Activated CD4-positive, alpha-beta T cell treated with anti-CD3 and anti-CD28 coated beads for 48 hours (primary cell): ENCODE results near the gene NUDT19.
"Not testable (repeated sequence)": the region's sequence is repeated elsewhere in the genome, so short reads cannot be mapped to it uniquely, and the experiment has no call there.

ENCODE experiments used
- DNase-seq: peaks from one replicate; pipeline ENCODE4 v3.0.0-alpha.2; 2020

The NUDT19 gene

DNA sequence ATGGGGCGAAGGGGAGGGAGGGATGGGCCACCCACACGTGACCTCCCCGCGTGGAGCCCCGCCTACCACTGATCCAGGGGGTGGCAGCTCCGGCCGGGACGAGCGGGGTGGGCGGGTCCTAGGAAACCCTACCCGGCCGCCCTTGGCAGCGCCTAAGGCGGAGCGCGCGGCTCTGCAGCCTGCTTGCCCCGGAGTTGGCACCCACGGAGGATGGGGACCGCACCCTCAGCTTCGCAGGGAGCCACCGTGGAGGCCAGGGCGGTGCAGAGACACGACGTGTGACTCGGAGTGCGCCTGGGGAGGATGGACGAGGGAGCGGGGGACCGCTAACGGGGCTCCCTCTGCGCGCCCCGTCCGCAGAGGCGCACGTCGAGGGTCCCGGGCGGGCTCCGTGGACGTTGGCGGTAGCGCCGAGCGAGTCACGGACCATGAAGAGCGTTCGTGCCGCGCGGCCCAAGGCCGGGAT lies 15.9 kb upstream of the NUDT19 start, which contains the start of gene RGS9BP:
Gene RGS9BP (plus strand): TSS at position 129 of the 466 bp plus-strand sequence. CDS start 416 bp downstream, outside the sequence.
- peak; percentile 70 for DNase-seq

DNA sequence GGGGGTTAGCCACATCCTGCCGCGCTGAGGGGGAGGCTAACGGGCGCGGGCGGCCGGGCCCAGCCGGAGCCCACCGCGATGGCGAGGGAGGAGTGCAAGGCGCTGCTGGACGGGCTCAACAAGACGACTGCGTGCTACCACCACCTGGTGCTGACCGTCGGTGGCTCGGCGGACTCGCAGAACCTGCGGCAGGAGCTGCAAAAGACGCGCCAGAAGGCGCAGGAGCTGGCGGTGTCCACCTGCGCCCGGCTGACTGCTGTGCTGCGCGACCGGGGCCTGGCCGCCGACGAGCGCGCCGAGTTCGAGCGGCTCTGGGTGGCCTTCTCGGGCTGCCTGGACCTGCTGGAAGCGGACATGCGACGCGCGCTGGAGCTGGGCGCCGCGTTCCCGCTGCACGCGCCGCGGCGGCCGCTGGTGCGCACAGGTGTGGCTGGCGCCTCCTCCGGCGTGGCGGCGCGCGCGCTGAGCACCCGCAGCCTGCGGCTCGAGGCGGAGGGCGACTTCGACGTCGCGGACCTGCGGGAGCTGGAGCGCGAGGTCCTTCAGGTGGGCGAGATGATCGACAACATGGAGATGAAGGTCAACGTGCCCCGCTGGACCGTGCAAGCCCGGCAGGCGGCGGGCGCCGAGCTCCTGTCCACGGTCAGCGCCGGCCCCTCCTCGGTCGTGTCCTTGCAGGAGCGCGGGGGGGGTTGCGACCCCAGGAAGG lies 15.3 kb upstream of the NUDT19 start:
- no peak for DNase-seq

DNA sequence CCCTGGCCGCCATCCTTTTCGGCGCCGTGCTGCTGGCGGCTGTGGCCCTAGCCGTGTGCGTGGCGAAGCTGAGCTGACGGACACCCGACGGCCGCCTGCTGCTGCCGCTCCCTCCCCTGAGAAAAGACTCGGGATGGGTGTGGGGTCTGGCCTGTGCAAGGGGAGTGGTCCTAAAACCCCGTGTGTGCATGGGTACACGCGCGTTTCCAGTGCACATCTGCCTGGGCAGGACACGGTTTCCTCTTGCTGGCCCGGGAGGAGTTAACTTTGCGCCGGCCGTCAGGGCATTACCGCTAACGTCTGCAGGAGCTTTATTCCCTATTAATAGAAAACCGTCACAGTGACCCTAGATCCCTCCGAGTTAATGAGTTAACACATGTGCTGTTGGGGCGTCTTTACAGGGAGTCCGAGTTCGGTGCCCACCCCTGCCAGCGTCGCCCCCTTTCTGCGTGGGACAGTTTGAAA lies 14.7 kb upstream of the NUDT19 start:
- DNase-seq, result no peak

DNA sequence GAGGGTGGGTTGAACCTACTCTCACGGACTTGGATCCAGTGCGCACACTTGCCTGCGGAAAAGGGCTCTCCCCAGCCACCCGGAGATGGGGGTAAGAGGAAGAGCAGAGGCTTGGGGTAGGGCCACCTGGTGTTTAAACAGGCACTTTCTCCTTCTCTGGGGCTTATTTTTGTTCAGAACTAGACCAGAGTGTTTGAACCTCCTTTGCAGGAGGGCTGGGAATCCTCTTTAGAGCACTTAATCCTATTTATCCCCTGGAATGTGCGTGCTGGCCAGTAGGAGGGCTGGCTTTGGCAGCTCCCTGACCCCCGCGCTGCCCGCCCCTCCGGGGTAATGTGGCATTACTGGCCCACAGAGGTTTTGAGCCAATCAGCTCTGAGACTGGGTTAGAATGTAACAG lies 14.0 kb upstream of the NUDT19 start:
- no peak for DNase-seq

DNA sequence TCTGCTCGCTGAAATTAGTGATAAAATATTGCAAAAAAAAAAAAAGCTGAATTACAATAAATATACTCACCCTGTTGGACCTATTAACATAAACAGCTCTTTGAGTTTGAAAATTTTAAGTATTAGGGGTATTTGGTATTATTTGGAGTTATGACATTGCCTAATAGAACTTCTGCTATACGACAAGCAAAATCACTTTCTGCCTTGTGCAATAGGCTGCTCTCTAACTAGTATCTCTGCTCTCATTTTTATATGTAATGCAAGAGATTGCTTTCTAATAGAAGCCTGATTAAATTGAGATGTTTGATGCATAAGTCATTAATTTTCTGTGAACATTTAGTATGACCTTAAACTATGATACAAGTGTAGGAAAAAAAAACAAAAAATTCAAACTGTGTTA lies 10.6 kb upstream of the NUDT19 start:
- no peak for DNase-seq

DNA sequence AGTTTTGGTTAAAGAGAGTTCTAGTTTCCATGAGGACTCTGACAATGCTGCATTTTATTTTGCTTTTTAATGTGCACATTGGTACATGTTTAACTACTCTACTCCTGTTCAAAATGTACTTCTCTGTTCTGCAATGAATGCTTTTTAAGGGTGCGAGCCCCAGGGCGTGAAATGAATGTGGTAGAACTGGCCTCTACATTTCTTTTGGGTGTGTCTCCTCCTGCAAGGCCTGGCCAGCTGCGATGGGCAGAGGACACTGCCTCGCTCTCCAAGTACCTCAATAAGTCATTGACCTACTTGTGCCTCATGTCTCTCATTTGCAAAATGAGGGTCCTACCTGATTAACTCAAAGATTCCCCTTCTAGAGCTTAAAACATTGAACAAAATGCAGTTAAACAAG lies 9.3 kb upstream of the NUDT19 start:
- no peak for DNase-seq

DNA sequence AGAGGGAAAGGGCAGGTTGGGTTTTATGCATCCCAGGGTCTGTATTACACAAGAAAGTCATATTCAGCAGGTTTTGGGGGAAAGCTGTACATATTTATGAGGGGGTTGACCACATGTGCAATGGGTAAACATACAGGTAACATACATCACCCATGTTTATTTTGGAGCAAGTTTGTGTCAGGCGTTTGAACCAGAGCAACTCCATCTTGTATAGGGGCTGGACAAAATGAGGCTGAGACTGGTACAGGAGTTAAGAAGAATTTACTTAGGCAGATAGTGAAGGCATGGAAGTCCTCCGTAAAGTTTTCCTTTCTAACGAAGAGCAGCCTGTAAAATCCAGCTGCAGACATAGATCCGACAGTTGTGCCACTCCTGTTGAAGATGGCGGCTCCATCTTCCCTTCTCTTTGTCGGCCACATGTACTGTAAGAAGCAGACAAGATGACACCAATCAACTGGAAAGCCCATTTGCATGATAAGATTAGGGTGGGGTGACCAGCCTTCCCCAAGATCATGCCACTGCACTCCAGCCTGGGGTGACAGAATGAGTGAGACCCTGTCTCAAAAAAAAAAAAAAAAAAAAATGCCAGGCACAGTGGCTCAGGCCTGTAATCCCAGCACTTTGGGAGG lies 4.7 kb upstream of the NUDT19 start:
- DNase-seq, result no peak

DNA sequence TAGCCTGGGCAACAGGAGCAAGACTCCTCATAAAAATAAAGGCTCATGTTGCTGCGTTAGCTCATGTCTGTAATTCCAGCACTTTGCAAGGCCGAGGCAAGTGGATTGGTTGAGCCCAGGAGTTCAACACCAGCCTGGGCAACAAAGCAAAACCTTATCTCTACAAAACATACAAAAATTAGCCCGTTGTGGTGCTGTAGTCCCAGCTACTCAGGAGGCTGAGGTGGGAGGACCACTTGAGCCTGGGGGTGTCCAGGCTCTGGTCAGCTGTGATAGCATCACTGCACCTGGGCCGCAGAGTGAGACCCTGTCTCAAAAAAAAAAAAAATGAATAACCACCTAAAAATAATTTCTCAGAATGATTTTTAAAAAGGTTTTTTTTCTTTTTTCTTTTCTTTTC lies 3.9 kb upstream of the NUDT19 start:
- no peak for DNase-seq

DNA sequence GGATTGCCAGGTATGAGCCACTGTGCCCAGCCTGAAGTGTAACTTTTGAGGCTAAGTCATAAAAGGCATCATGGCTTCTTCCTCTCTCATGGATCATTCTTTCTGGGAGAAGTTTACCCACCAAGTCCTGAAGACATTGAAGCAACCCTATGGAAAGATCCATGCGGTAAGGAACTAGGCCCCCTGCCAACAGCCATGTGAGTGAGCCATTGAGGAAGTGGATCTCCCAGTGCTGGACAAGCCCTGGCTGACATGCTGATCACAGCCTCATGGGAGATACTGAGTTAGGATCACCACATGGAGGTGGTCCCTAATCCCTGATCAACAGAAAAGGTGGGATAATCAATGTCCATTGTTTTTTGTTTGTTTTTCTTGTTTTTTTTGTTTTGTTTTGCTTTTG lies 3.3 kb upstream of the NUDT19 start:
- DNase-seq, result no peak

DNA sequence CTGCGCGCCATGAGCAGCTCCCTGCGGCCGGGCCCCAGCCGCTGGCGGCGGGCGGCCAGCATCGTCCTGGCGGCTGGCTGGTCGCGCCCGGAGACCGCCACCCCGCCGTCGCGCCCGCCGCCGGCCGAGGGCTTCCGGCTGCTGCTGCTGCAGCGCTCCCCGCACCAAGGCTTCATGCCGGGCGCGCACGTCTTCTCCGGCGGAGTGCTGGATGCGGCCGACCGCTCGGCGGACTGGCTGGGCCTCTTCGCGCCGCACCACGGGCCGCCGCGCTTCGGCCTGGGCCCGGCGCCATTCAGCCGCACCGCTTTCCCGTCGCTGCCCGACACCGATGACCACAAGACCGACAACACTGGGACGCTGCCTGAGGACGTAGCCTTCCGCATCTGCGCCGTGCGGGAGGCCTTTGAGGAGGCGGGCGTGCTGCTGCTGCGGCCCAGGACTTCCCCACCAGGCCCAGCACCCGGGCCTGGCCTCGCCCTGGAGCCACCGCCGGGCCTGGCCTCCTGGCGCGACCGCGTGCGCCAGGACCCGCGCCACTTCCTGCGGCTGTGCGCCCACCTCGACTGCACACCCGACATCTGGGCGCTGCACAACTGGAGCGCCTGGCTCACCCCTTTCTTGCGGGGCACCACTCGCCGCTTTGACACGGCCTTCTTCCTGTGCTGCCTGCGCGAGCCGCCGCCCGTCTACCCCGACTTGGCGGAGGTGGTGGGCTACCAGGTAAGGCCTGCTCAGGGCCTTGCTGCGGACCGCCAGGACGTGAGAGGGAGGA lies 518 bp downstream of the NUDT19 start:
- DNase-seq, result peak; percentile 67

DNA sequence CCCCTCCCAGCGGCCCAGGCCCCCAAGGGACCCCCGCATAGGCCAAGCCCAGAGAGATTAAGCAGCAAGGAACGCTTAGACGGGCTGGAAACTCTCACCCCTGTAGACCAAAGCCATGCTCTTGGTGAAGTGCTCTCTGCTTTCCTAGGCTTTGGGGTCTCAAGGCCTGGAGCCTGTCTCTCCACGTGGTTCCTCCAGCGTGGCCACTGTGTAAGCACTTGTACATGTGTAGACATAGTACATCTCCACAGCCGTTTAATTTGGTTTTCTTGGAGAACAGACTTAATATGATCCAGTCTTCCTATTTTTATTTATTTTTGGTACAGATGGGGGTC lies 1.1 kb downstream of the NUDT19 start:
- DNase-seq, result no peak

DNA sequence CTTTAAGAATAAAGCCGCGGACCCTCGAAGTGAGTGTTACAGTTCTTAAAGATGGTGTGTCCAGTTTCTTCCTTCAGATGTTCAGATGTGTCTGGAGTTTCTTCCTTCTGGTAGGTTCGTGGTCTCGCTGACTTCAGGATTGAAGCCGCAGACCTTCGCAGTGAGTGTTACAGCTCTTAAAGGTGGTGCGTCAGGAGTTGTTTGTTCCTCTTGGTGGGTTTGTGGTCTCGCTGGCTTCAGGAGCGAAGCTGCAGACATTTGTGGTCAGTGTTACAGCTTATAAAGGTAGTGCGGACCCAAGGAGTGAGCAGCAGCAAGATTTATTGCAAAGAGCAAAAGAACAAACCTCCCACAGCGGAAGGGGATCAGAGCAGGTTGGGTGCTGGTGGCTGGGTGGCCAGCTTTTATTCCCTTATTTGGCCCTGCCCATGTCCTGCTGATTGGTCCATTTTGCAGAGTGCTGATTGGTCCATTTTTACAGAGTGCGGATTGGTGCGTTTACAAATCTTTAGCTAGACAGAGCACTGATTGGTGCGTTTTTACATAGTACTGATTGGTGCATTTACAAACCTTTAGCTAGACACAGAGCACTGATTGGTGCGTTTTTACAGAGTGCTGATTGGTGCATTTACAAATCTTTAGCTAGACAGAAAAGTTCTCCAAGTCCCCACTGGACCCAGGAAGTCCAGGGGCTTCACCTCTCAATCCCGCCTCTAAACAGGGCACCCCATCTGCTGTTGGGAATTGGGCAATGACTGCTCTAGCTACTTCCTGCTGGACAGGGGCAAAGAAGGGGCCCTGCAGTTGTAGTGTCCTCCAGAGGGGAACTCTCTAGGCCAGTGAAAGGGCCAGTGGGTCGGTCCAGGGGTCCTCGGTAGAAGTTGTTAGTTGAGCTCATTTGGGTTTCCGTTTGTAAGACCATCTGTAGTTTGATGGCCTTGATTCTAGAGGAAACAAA lies 1.8 kb downstream of the NUDT19 start:
- peak; percentile 71 for DNase-seq

DNA sequence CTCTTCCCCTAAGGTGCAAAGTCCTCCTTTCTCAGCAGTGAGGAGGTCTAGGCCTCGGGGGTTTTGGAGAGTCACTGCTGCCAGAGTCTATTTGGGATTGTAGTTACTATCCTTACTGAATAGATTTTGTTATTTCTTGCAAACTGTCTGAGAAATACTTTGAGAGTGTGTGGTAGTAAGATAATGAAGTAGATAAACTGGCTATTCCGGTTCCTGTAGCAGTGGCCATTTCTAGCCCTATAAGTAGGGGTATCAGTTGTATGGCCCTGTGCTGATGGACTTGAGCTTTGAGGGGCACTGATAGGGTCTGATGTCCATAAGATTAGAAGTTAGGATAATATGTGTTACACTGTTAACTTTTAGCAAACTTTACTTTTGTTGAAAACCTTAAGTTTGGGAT lies 2.7 kb downstream of the NUDT19 start:
- DNase-seq, result not testable (repeated sequence)

DNA sequence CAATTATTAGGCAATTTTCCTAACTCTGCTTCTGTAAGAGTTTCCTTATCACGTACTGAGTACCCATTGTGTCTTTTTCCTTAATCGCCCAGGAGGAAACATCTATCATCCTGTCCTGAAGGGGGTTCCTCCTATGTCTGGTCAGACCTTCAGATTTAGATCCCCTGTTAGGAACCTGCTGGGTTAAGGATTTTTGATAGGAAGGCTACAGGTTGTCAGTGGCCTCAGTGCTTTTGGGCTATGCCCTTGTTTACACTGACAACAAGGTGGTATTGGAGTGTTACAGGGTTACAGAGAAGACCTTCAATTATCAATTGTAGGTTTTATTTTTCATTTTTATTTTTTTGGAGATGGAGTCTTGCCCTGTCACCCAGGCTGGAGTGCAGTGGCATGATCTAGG lies 3.2 kb downstream of the NUDT19 start:
- not testable (repeated sequence) for DNase-seq

DNA sequence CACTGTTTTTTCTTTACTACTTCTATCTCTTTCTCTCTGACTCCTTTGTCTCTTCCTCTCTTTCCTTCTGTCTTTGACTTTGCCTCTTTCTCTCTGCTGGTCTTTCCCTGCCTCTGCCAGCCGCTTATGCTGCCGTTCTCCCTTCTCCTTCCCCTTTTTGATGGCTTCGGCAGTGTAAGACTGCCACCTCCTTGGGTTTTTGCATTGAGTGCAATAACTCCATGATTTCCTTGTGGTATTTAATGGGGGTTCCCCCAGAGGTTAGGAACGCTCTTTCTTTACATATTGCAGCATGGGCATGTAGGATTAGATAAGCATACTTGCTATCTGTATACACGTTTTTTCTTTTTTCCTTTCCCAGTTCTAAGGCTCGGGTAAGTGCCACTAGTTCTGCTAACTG lies 3.9 kb downstream of the NUDT19 start:
- not testable (repeated sequence) for DNase-seq

DNA sequence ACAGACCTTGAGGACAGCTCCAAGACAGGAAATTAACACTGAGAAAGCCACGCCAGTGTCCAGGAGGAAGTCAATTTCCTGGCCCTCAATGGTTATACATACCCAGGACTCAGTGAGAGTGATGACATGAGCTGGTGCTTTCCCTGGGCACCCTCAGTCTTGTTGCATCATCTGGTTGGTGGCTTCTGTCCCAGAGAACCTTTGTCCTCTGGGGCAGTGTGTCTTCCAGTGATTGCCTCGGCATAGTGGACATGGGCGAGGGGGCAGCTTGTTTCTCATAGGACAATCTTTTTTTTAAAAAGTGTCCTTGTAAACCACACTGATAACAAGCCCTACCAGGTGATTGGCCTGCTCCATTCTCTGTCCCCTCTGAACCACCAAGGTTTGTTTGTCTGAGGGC lies 5.2 kb downstream of the NUDT19 start:
- DNase-seq, result not testable (repeated sequence)

DNA sequence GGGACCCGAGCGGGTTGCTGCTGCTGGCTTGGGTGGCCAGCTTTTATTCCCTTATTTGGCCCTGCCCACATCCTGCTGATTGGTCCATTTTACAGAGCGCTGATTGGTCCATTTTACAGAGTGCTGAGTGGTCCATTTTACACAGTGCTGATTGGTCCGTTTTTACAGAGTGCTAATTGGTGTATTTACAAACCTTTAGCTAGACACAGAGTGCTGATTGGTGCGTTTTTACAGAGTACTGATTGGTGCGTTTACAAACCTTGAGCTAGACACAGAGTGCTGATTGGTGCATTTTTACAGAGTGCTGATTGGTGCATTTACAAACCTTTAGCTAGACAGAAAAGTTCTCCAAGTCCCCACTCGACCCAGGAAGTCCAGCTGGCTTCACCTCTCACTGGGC lies 8.5 kb downstream of the NUDT19 start:
- not testable (repeated sequence) for DNase-seq

DNA sequence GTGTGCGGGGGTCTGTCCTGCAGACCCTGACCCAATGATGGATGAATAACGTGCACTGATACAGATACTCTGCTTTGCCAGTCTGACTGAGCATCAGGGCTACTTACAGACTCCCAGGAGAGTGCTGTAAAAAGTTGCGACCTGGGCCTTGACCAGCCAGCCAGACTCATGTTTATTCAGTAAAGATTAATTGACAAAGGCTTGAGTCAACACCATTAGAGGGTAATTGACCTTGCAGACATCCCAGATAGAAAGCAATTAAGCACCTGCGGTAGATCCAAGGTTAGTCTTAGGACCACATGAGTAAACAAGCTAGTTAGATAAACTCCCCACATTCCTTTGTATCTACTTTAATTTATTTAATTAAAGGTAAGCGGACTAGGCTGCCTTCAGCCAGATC lies 10.4 kb downstream of the NUDT19 start:
- no peak for DNase-seq

DNA sequence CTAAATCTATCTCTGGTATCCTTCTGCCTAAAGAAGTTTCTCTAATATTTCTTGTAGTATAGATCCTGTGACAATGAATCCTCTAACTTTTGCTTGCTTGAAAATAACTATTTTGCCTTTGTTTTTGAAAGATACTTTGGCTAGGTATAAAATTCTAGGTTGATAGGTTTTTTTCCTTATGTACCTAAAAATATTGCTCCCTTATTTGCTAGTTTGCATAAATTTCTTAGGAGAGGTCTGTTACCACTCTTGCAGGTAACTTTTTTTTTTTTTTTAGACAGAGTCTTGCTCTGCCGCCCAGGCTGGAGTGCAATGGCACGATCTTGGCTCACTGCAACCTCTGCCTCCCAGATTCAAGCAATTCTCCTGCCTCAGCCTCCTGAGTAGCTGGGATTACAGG lies 12.4 kb downstream of the NUDT19 start:
- not testable (repeated sequence) for DNase-seq

DNA sequence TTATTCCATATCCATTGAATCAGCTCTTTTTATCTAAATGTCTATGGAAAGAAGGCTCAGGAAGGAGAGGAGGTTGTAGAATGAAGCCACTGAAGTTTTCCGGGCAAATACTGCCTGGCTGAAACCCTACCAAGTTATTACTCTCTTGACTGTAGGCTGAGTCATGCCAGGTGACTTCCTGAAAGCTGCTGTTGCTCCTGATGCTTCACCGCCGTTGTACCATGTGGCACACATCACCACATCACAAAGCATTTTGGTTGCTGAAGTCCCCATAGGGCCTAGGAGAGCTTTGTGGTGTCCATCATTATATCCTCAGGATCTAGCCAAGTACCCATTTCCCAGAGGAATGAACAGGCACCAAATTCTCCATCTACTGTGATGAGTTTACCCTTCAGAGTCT lies 16.8 kb downstream of the NUDT19 start:
- peak; percentile 47 for DNase-seq

DNA sequence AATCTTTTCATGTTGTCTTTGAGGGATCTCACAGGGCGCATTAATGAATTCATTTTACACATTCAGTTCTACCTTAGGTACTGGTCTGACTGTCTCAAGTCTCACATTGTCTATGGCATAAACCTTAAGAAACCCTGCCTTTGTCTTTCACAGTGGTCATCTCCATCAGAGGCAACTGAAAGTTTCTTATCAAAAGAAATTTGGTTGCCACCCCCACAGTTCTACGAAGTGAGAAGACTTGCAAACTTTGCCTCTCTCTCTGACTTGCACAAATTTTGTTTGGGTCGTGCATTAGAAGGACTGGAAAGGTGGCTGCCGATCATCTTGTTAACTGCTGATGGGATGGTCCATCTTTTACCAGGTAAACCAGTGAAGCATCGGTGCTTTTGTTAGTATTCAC lies 17.4 kb downstream of the NUDT19 start:
- DNase-seq, result no peak

DNA sequence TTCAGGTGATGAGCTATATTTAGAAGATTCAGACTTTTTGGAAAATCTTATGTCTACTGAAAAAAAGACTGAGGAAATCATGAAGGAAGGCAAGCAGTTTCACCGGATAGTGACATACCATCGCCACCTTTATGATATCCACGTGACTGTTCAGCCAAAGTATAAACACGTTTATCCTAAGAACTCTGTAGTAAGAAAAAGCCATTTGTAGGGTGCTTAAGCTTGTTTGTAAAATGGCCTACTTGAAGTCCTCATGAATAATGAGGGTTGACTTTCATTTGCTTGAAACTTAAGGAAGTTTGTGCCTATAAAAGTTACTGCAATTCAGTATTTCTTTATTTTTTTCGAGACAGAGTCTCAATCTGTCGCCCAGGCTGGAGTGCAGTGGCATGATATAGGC lies 20.1 kb downstream of the NUDT19 start:
- no peak for DNase-seq

DNA sequence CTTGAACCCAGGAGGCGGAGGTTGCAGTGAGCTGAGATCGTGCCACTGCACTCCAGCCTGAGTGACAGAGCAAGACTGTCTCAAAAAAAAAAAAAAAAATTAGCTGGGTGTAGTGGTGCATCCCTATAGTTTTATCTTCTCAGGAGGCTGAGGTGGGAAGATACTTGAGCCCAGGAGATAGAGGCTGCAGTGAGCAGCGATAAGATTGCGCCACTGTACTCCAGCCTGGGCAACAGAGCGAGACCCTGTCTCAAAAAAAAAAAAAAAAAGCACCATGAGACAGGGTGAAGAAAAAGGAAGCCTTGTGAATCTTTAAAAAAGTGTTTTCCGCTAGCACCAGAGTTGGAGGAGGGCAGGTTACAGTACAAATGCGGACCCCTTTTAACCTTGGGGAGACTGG lies 24.6 kb downstream of the NUDT19 start:
- not testable (repeated sequence) for DNase-seq
